Activated naive CD4-positive, alpha-beta T cell treated with anti-CD3 and anti-CD28 coated beads, Interleukin-2, amount 50 U/mL, for 24 hours (primary cell): ENCODE results near the gene AKR1C2.
"Not testable (repeated sequence)": the region's sequence is repeated elsewhere in the genome, so short reads cannot be mapped to it uniquely, and the experiment has no call there.

Source experiments
- H3K27ac Mint-ChIP-seq: one replicate; pipeline ENCODE4 v1.8.0; 2021; ENCODE audit warnings: mild to moderate bottlenecking, mixed read lengths
- H3K27me3 Mint-ChIP-seq: one replicate; pipeline ENCODE4 v1.8.0; 2021; ENCODE audit warnings: mixed read lengths
- H3K36me3 Mint-ChIP-seq: one replicate; pipeline ENCODE4 v1.8.0; 2021; ENCODE audit warnings: mixed read lengths
- H3K4me1 Mint-ChIP-seq: one replicate; pipeline ENCODE4 v1.8.0; 2021; ENCODE audit warnings: mixed read lengths
- H3K4me3 Mint-ChIP-seq: one replicate; pipeline ENCODE4 v1.8.0; 2021; ENCODE audit warnings: mild to moderate bottlenecking, mixed read lengths
- H3K9me3 Mint-ChIP-seq: one replicate; pipeline ENCODE4 v1.8.0; 2021; ENCODE audit warnings: mixed read lengths

The AKR1C2 gene

DNA sequence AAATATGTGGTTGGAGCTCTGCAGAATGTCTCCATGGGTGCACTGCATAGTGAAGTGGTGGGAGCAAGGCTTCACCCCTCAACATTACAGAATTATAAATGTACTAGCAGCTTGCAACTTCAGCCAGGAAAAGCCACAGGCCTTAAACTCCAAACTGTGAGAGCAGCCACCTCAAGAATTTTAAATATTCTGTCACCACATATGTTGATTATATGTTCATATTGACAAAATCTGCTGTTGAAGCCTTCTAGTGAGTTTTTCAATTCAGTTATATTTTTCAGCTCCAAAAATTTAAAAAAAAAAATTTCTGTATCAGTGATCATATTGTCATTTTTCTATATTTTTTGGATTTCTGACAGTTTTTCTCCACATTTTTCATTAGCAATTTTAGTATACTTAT, 30.9 kb upstream of the AKR1C2 start:
- Mint-ChIP-seq H3K36me3 (peaks cover 1% of the 10 kb centered on the region), H3K27ac (no peak overlapping the region), H3K4me3 (no peak overlapping the region), H3K4me1 (no peaks in the 10 kb centered on the region), H3K9me3 (peaks cover 31% of the 10 kb centered on the region), H3K27me3 (peaks cover 4% of the 10 kb centered on the region)

GRCh38 chr10:5033061-5033778, 29.6 kb upstream of the AKR1C2 start:
- no peak overlapping the region for H3K27ac Mint-ChIP-seq

GRCh38 chr10:5032444-5032843, 28.8 kb upstream of the AKR1C2 start:
- peaks cover 31% of the 10 kb centered on the region for H3K9me3 Mint-ChIP-seq
- not testable (repeated sequence) for H3K27me3 Mint-ChIP-seq, H3K4me3 Mint-ChIP-seq, H3K4me1 Mint-ChIP-seq, H3K27ac Mint-ChIP-seq, H3K36me3 Mint-ChIP-seq

More at GRCh38 chr10:5033061-5033778, 29.6 kb upstream of the AKR1C2 start:
- H3K4me1 Mint-ChIP-seq: no peaks in the 10 kb centered on the region
- peaks cover 4% of the 10 kb centered on the region for H3K27me3 Mint-ChIP-seq
- no peak overlapping the region for H3K4me3 Mint-ChIP-seq
- H3K9me3 Mint-ChIP-seq: peaks cover 31% of the 10 kb centered on the region
- peaks cover 1% of the 10 kb centered on the region for H3K36me3 Mint-ChIP-seq

- H3K36me3 Mint-ChIP-seq, H3K27me3 Mint-ChIP-seq, H3K4me1 Mint-ChIP-seq, H3K27ac Mint-ChIP-seq, H3K4me3 Mint-ChIP-seq: not testable (repeated sequence)
- peaks cover 31% of the 10 kb centered on the region for H3K9me3 Mint-ChIP-seq
Observed at GRCh38 chr10:5031588-5031987, 27.9 kb upstream of the AKR1C2 start.

- H3K36me3 Mint-ChIP-seq: peaks cover 1% of the 10 kb centered on the region
Observed at GRCh38 chr10:5030989-5031388, 27.3 kb upstream of the AKR1C2 start.

DNA sequence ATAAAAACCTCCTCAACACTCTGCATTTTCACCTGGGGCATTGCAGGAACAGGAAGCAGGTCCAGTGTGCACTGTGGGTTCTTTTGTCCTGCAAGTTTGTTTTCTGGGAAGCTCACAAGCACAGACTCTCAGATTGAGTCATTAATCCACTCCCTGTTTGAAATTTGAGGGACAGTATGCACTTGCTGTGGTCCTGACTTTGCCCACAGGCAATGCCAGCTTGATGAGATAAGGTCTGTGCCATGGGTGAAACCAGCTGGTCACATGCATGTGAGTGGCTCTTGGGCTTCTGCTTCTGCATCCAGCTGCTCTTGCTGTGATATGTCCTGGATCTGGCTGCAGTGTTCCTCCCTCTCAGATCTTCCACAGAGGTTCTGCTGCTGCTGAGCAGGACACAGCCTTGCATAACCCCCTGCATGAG, 21.8 kb upstream of the AKR1C2 start:
- not testable (repeated sequence) for H3K36me3 Mint-ChIP-seq, H3K27me3 Mint-ChIP-seq, H3K4me1 Mint-ChIP-seq, H3K4me3 Mint-ChIP-seq, H3K9me3 Mint-ChIP-seq, H3K27ac Mint-ChIP-seq

More at GRCh38 chr10:5030989-5031388, 27.3 kb upstream of the AKR1C2 start:
- Mint-ChIP-seq H3K4me3 (no peak overlapping the region), H3K9me3 (peaks cover 31% of the 10 kb centered on the region), H3K4me1 (no peaks in the 10 kb centered on the region), H3K27ac (no peak overlapping the region), H3K27me3 (peaks cover 5% of the 10 kb centered on the region)

DNA sequence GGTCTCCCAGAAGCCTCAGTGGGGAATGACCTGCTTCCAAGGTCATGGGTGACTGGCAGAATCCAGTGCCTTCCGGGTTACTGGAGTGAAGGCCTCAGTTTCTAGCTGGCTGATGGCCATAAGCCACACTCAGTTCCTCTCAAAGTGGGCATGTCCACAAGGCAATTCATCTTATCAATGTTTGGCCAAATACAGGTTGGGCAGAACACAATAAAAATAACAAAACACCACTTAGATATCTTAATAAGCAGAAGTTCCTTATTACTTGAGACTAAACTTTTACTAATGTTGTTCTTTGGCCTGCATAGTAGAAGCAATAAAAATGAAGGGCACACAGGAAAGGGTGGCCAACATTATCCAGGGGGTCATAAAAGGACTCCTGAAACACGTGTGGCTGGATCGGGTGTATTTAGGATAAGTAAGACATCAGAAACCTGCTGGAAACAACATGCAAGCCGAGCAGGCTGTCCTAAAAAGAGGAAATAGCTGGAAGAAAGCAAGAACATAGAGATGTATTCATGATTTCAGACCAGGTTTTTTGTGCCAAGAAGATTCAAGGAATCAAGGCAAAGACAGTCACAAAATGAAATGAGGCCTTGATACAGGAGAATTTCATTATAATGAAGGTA, 19.6 kb upstream of the AKR1C2 start:
- no peaks in the 10 kb centered on the region for H3K4me1 Mint-ChIP-seq
- no peaks in the 10 kb centered on the region for H3K36me3 Mint-ChIP-seq
- no peak overlapping the region for H3K27ac Mint-ChIP-seq
- H3K4me3 Mint-ChIP-seq: no peak overlapping the region
- H3K27me3 Mint-ChIP-seq: peaks cover 4% of the 10 kb centered on the region
- no peaks in the 10 kb centered on the region for H3K9me3 Mint-ChIP-seq

- not testable (repeated sequence) for H3K36me3 Mint-ChIP-seq, H3K27ac Mint-ChIP-seq, H3K27me3 Mint-ChIP-seq, H3K4me3 Mint-ChIP-seq, H3K4me1 Mint-ChIP-seq, H3K9me3 Mint-ChIP-seq
Observed at GRCh38 chr10:5021624-5022290, 18.1 kb upstream of the AKR1C2 start.

DNA sequence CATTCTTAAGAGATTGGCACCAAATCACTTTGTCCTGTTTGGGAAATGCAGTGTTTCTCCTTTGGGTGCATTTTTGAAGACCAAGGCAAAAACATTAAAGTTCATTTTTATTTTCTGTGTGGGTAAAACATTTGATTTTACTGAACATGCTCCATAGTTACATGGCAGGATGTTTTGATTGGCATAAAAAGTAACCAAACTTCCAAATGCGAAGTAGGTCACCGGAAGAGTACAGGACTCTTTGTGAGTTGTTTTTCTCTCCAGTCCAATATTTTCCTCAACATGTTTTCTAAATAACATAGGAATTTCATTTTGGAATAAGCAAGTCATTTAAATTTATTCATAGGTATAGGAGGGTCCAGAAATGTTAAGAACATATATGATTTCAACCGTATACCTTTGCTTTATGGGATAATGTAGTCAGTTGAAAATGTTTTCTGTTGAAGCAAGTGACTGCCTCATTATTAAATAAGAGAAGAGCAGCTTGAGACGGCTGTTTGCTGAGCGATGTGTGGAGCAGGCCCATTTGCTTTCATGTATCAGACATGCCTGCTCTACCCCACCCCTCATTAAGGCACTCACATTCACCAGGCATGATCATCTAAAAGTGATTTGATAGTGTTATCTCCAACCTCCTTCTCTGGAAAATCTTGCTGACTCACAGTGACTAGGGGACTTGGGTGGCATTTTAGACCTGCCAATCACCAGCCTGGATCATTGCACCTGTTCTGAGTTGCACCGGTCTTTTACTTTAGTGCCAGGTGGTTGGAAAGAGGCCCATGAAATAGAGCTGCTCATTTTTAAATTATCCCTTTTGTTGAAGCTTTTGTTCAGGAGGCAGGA, 16.3 kb upstream of the AKR1C2 start:
- not testable (repeated sequence) for H3K27ac Mint-ChIP-seq, H3K9me3 Mint-ChIP-seq, H3K27me3 Mint-ChIP-seq, H3K4me3 Mint-ChIP-seq, H3K36me3 Mint-ChIP-seq, H3K4me1 Mint-ChIP-seq

GRCh38 chr10:5018671-5019277, 15.1 kb upstream of the AKR1C2 start:
- not testable (repeated sequence) for H3K4me1 Mint-ChIP-seq, H3K36me3 Mint-ChIP-seq, H3K27me3 Mint-ChIP-seq, H3K9me3 Mint-ChIP-seq, H3K27ac Mint-ChIP-seq, H3K4me3 Mint-ChIP-seq

- Mint-ChIP-seq H3K27ac (no peak overlapping the region), H3K27me3 (peaks cover 4% of the 10 kb centered on the region), H3K4me3 (no peak overlapping the region), H3K36me3 (no peaks in the 10 kb centered on the region), H3K9me3 (no peaks in the 10 kb centered on the region), H3K4me1 (no peaks in the 10 kb centered on the region)
Observed at GRCh38 chr10:5018134-5018533, 14.5 kb upstream of the AKR1C2 start.

GRCh38 chr10:5014936-5015335, 11.3 kb upstream of the AKR1C2 start:
- H3K4me1 Mint-ChIP-seq: no peaks in the 10 kb centered on the region
- H3K27me3 Mint-ChIP-seq: peaks cover 4% of the 10 kb centered on the region
- H3K27ac Mint-ChIP-seq: no peak overlapping the region
- no peaks in the 10 kb centered on the region for H3K36me3 Mint-ChIP-seq
- no peak overlapping the region for H3K4me3 Mint-ChIP-seq
- no peaks in the 10 kb centered on the region for H3K9me3 Mint-ChIP-seq

DNA sequence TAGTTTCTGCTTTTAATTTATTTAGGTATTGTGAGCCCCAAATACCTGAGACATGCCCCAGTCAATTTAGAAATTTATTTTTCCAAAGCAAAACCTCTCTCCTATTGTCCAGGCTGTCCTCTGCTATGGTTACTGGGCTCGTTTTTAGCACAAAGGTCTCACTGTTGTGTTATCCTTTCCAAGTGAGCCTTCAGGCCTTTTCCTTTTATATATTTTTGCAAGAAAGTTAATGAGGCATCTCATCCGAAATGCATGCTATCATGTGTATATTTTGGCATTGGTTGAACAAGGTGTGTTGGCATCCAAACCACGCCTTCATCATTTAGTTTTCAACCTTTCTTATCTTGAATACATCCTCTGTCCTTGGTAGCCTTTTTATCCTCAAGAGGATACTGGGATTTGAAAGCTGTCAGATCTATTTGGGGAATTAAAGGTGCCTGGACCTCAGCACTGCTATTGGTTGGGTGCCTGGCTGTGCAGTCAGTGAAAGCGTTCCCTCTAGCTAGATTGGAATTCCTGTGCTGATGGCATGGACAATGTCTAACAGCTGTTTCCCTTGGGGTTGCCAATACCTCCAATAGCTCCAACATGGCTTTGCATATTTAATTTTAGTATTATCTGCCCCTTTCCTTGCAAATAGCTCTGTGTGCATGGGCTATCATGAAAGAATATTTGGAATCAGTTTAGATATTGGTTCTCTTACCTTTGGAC, 10.7 kb upstream of the AKR1C2 start:
- not testable (repeated sequence) for H3K9me3 Mint-ChIP-seq, H3K36me3 Mint-ChIP-seq, H3K27ac Mint-ChIP-seq, H3K4me3 Mint-ChIP-seq, H3K27me3 Mint-ChIP-seq, H3K4me1 Mint-ChIP-seq

DNA sequence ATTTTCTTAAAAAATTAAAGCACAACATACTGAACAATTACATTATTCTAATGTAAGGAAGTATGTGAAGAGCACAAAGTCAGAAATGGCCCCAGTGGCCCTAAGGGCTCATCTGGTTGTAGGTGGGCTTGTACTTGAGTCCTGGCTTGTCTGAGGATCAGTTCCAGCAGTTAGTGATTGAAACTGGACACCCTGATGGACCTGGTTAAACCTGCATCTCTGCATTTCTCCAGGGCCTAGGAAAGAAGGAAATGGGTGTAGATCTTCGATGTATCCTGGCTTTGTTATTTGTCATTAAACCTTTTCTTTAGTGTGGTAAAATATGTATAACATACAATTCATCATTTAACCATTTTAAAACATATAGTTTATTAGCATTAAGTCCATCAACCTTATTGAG, 9.7 kb upstream of the AKR1C2 start:
- no peak overlapping the region for H3K4me3 Mint-ChIP-seq
- peaks cover 4% of the 10 kb centered on the region for H3K27me3 Mint-ChIP-seq
- H3K4me1 Mint-ChIP-seq: no peaks in the 10 kb centered on the region
- no peaks in the 10 kb centered on the region for H3K36me3 Mint-ChIP-seq
- no peak overlapping the region for H3K27ac Mint-ChIP-seq
- H3K9me3 Mint-ChIP-seq: no peaks in the 10 kb centered on the region

GRCh38 chr10:5012595-5012994, 8.9 kb upstream of the AKR1C2 start:
- H3K27ac Mint-ChIP-seq: no peak overlapping the region
- no peak overlapping the region for H3K4me3 Mint-ChIP-seq
- H3K27me3 Mint-ChIP-seq: peaks cover 4% of the 10 kb centered on the region
- H3K4me1 Mint-ChIP-seq: no peaks in the 10 kb centered on the region
- no peaks in the 10 kb centered on the region for H3K36me3 Mint-ChIP-seq
- H3K9me3 Mint-ChIP-seq: no peaks in the 10 kb centered on the region
